H54 (cell line): ENCODE measurements around the gene KDM5C.

Experiments used
- DNase-seq: peaks from one replicate; pipeline ENCODE4 v3.0.0; 2011; ENCODE audit warnings: low spot score, mixed read lengths; ENCODE audit not compliant: insufficient read length
- FAIRE-seq: peaks from 3 replicates; lab custom pipeline; 2011; peaks lifted over from hg19 to GRCh38; lab: Jason Lieb, UNC
- POLR2A ChIP-seq: IDR thresholded peaks from 2 replicates; pipeline ENCODE4 v1.6.1; 2011; ENCODE audit warnings: low read depth, mild to moderate bottlenecking, low read length

The KDM5C gene

DNA sequence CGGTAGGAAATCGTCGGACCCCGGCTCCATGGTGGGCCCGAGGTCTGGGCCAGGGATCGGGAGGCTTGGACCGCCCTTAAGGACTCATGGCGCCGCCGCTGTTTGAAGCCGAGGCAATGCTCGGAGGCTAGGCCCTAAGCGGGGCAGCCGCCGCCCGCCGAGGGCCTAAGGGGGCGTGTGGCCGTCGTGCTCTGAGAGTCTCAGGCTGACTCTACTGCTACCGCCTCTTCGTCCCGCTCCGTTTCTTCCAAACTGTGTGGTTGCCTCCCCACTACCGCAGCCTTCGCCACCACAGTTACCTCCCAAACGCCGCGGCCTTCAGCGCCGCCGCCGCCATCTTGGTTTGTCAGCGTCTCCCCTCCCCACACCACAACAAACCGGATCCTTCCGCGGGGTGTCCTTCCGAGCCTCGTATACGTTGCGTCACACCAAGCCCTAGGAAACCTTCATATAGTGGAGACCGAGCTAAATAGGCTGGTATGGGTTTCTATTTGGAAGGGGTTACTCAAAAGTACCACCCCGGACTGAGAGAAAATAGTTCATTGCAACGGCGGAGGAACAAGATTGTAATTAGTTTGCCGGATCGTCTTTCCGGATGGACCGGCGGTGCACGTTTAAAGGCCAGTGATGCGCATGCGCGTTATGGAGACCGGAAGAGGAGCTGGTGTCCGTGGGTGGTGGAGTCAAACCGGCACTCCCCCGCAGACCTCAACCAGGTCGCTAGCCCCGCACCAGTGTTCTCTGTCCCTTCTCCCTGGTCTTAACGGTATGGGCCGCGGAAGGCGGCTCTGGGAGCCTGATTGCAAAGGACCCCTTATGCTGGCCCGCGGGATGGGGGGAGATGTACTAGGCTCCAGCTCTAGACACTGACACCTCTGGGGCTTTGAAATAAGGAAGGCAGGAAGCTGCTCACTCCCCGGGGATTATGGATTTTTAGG is at the start of gene KDM5C:
Gene KDM5C (minus strand): TSS at position 348 of the 938 bp plus-strand sequence. CDS start 318 bp downstream, at position 30.
- FAIRE-seq: no peak
- peak; percentile 81 for TF ChIP-seq POLR2A
- peak; percentile 51 for DNase-seq

DNA sequence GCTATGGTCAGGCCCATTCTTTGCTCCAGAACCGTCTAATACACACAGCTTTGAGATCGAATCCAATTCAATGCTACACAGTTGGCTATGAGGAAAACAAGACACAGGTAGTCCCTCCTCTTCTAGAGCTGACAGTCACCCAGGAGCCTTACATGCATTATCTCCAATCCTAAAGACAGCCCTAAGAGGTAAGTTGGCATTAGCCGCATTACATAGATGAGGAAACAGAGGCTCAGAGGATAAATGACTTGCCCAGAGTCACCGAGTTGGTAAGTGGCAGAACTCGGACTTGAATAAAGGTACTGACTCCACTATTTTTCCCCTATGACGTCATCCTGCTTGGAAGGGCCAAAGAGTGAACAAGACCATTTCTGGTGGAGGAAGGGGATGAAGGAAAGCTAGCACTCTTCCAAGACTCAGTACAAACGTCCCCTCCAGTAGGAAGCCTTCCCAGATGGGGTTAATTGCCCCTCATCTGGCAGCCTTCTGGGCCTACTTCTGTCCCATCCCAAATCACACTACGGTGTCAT is 47.9 kb upstream of the KDM5C start:
- FAIRE-seq: no peak
- DNase-seq: no peak
- TF ChIP-seq POLR2A: no peak

GRCh38 chrX:53269536-53270107 is 44.6 kb upstream of the KDM5C start:
- FAIRE-seq: no peak

GRCh38 chrX:53268173-53268572 is 43.2 kb upstream of the KDM5C start:
- DNase-seq (no peak), FAIRE-seq (no peak)
- TF ChIP-seq POLR2A: no peak

More at GRCh38 chrX:53269536-53270107, 44.6 kb upstream of the KDM5C start:
- TF ChIP-seq POLR2A: no peak
- DNase-seq: no peak

GRCh38 chrX:53266914-53267313 is 41.9 kb upstream of the KDM5C start:
- no peak for DNase-seq
- FAIRE-seq: no peak
- TF ChIP-seq POLR2A: no peak

DNA sequence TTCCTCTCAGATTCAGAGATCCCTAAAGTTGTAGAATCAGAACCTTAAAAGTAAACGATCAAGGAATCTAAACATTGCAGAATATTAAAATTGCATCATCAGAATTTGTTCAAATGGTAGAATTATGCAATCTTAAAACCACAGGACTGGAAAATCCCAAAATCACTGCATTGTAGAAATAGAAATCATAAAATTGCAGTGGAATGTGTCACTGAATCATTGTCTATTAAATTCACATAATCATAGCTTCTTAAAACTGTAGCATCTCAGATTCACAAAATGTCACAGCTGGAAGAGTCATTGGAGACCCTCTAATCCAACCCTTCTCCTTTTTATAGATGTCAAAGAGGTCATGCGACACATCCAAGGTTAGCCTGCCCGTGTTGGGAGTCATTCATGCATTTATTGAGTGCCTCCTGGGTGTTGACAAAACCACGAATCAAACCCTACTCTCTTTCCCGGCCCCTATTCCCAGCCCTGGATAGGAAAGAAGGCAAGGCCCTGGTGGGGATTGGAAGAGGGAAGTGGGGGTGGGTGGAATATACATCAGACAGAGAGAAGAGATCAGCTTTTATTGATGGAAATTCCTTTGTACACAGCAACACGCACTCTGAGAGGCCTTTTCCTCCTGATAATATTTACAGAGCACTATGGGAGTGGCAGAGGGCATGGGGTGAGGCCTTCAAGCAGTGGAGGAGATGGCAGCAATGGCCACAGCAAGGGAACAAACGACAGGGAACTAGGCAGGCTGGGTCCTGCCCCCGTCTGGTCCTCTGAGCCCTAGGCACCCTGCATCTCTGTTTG is 41.0 kb upstream of the KDM5C start:
- no peak for DNase-seq
- TF ChIP-seq POLR2A: no peak
- no peak for FAIRE-seq

DNA sequence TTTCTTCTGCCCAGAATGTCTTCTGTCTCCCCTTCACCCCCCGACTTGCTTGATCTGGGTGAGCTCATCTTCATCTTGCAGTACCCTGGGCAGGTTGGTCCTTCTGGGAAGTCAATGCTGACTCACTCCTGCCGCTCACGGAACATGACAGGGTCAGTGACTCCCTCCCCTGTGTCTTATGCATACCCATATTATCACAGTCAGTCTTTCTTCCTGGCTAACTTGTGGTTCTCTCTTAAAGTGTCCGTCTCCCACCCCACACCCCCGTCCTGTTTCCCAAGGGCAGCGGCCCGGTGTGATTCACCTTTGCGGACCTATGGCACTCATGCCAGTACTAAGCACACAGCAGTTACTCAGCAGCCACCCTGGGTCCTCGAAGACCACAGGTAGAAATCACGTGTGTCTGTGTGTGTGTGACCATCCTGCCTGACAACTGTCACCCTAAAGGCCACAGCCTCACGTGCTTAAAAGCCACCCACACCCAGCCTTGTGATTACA is 38.6 kb upstream of the KDM5C start:
- DNase-seq: peak; percentile 28
- no peak for TF ChIP-seq POLR2A
- no peak for FAIRE-seq

DNA sequence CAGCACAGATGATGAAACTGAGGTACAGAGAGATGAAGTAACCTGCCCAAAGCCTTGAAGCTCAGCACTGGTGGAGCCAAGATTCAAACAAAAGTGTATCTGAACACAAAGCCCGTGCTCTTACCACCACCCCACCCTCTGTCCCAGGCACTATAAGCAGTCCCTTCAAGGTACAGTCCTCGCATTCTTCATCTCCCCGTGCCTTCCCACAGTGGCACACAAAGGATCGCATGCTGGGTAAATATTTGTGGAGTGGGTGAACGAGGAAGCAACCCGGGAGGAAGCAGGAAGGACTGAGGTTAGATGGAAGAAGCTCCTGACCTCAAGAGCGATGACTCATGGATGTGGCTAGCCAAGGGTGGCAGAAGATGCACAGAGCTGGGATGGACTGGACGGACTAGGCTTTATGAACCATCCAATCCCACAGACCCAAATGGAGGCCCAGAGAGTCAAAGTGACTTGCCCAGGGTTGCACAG is 37.9 kb upstream of the KDM5C start:
- DNase-seq: peak; percentile 18
- TF ChIP-seq POLR2A: no peak
- FAIRE-seq: no peak

GRCh38 chrX:53262189-53262917 is 37.3 kb upstream of the KDM5C start:
- no peak for FAIRE-seq

DNA sequence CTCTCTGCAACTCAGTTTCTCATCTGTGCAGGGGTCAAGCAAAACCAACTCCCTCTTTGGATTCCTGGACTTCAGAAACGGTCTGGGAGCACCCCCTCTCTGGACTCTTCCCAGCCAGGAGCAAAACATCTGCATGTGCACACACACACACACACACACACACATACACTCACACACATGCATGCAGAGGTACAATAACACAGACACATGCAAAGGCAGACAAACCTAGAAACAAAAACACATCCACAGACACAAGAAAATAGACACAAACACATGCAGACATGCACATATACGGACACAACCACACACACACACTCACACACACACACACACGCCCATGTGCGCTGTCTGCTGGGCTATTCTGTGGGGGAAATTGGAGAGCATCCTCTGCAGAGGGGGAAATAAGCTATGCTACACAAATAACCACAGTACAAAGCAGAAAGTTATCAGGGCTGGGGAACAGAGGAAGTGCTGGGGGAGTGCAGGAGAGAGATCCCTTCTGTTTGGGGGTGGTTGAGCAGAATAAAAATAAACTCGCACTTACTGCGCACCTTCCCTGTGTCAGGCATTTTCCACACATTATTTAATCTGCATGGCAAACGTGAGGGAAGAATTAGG is 36.5 kb upstream of the KDM5C start:
- FAIRE-seq (no peak), DNase-seq (no peak)
- TF ChIP-seq POLR2A: no peak

More at GRCh38 chrX:53262189-53262917, 37.3 kb upstream of the KDM5C start:
- TF ChIP-seq POLR2A: no peak
- DNase-seq: no peak

- DNase-seq (no peak), FAIRE-seq (no peak)
- TF ChIP-seq POLR2A: no peak
Observed at GRCh38 chrX:53260836-53261235, 35.8 kb upstream of the KDM5C start.
